K562 (cell line): ENCODE results near the gene GCHFR. TPM values are rescaled to one million over a fixed set of nuclear protein-coding genes. Genes with fewer than 3 reads are reported as not detected.

ENCODE experiments used
- CHCHD3 ChIP-seq: fragments of 250-450 bp; sonication (Bioruptor Pico); IDR thresholded peaks from 2 replicates; pipeline ENCODE4 v2.1.2; 2022; ENCODE audit warnings: mild to moderate bottlenecking
- HNRNPH1 ChIP-seq: fragments of 200-400 bp; formaldehyde crosslinking; optimal IDR thresholded peaks from 2 replicates; pipeline ENCODE3; 2017; ENCODE audit warnings: low read depth, mild to moderate bottlenecking, low read length, moderate library complexity
- MAFF ChIP-seq: IDR thresholded peaks from 2 replicates; pipeline ENCODE4 v1.6.1; 2012; ENCODE audit warnings: low read length, improper control_type of control experiment
- MCM7 ChIP-seq, 2 experiments: fragments of 450-650 bp; IDR thresholded peaks; 2 replicates each; pipeline ENCODE4 v1.6.1; 2016 to 2018
- MEIS2 ChIP-seq: fragments of 450-650 bp; IDR thresholded peaks from 2 replicates; pipeline ENCODE4 v1.6.1; 2014; ENCODE audit warnings: mild to moderate bottlenecking; ENCODE audit not compliant: partially characterized antibody
- NFYB ChIP-seq: IDR thresholded peaks from 2 replicates; pipeline ENCODE4 v1.6.1; 2011; ENCODE audit warnings: mild to moderate bottlenecking, moderate library complexity; ENCODE audit not compliant: insufficient read length; ENCODE audit errors: extremely low read depth
- POLR3A ChIP-seq: IDR thresholded peaks from 2 replicates; pipeline ENCODE4 v1.6.1; 2011; ENCODE audit warnings: borderline replicate concordance, mild to moderate bottlenecking, moderate library complexity; ENCODE audit not compliant: insufficient read length, insufficient read depth; ENCODE audit errors: extremely low read depth
- SPI1 ChIP-seq: IDR thresholded peaks from 2 replicates; pipeline ENCODE4 v1.6.1; 2011; ENCODE audit warnings: low read depth, low read length, control low read depth, borderline replicate concordance
- TAF1 ChIP-seq: IDR thresholded peaks from 2 replicates; pipeline ENCODE4 v1.6.1; 2011; ENCODE audit warnings: mild to moderate bottlenecking, low read length, moderate library complexity; ENCODE audit not compliant: insufficient read depth, control insufficient read depth, severe bottlenecking; ENCODE audit errors: extremely low read depth
- ZFP1 ChIP-seq: fragments of 450-650 bp; formaldehyde crosslinking; IDR thresholded peaks from 2 replicates; pipeline ENCODE4 v1.4.0; 2020; ENCODE audit warnings: mild to moderate bottlenecking, mixed read lengths
- ZNF589 ChIP-seq: fragments of 200-800 bp; sonication (Bioruptor generic); IDR thresholded peaks from 2 replicates; pipeline ENCODE4 v1.6.1; 2016; ENCODE audit warnings: low read depth, missing genetic modification characterization, missing compliant biosample characterization
- polyA plus RNA-seq, 8 experiments: library from polyadenylated mRNA; depleted of rRNA in 4 of 8; stranded (reverse) in 5 of 8; unstranded in 3 of 8; fragments of >200 nt; fragmentation: Nextera tagmentation in 2 of 8; fragmentation: Illumina TruSeq in 1 of 8; extraction: Ambion mirVana in 2 of 8; extraction: Trizol in 1 of 8; gene quantifications; 2 replicates each; pipeline versions ENCODE4 v1.2.1 to v1.2.3, GENCODE V29; 2011 to 2014; ENCODE audit warnings: inconsistent platforms in 1 of 8, missing spikeins in 1 of 8
- total RNA-seq, 7 experiments: library from RNA; depleted of rRNA in 6 of 7; stranded (reverse); fragments of >200 nt in 6 of 7; fragmentation: Illumina TruSeq in 2 of 7; extraction: Trizol in 2 of 7; gene quantifications; 2 replicates each; pipeline versions ENCODE4 v1.2.1 to v1.2.3, GENCODE V29; 2011 to 2021; ENCODE audit warnings: low replicate concordance in 1 of 7
- TF ChIP-seq, protein P1 (sequence below): fragments of 200-800 bp; sonication (Bioruptor generic); IDR thresholded peaks from 2 replicates; pipeline ENCODE4 v1.6.1; 2016; ENCODE audit warnings: missing genetic modification characterization, missing compliant biosample characterization
- TF ChIP-seq, protein P2 (sequence below): fragments of 450-650 bp; IDR thresholded peaks from 2 replicates; pipeline ENCODE4 v1.6.1; 2017; ENCODE audit warnings: antibody characterized with exemption
- TF ChIP-seq, protein P3 (sequence below): fragments of 450-650 bp; formaldehyde crosslinking; IDR thresholded peaks from 2 replicates; pipeline ENCODE4 v1.4.0; 2022; ENCODE audit warnings: mild to moderate bottlenecking, moderate library complexity
- TF ChIP-seq, protein P4 (sequence below): IDR thresholded peaks from 3 replicates; pipeline ENCODE4 v1.6.1; 2011; ENCODE audit warnings: borderline replicate concordance, mild to moderate bottlenecking, moderate library complexity; ENCODE audit not compliant: insufficient read length; ENCODE audit errors: extremely low read depth

GCHFR gene
- total and polyA plus RNA-seq, 9 of the 15 experiments (the other 6 are each of a cell fraction or from before 2014, with no cell fraction given): 8.7 to 83.5 (median 20.8) TPM

DNA sequence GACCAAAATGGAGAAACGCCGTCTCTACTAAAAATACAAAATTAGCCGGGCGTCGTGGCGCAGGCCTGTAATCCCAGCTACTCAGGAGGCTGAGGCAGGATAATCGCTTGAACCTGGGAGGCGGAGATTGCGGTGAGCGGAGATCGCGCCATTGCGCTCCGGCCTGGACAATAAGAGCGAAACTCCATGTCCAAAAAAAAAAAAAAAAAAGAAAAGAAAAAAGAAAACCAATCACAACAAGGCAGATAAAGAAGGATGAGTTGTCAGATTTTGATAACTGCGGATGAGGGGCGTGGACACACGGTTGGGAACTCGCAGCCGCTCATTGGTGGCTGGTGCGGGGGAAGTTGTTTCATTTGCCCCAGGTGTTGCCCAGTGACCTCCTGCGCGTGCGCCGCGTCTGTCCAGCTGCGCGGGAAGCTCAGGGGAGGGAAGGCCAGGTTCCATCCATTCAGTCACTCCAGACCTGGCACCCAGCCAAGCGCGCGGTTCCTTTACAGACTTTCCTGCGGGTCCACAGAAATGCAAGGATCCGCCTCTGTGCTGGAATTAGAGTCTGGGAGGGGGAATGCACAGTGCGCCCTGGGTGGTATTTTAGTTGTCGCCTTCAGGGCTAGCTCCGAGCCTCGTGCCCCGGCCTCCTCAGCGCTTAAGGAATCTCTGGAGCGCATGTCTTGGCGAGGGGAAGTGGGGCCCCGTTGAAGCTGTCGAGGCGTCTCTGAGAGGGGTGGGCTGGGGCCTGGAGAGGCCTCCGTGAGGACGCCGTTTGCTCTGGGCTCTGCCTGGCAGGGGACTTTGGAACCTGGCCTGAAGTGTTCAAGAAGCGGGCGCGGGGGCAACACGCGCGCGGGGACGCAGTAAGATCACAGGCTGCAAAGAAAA lies 708 bp upstream of the GCHFR start (continued):
- TF ChIP-seq, protein P1, sequence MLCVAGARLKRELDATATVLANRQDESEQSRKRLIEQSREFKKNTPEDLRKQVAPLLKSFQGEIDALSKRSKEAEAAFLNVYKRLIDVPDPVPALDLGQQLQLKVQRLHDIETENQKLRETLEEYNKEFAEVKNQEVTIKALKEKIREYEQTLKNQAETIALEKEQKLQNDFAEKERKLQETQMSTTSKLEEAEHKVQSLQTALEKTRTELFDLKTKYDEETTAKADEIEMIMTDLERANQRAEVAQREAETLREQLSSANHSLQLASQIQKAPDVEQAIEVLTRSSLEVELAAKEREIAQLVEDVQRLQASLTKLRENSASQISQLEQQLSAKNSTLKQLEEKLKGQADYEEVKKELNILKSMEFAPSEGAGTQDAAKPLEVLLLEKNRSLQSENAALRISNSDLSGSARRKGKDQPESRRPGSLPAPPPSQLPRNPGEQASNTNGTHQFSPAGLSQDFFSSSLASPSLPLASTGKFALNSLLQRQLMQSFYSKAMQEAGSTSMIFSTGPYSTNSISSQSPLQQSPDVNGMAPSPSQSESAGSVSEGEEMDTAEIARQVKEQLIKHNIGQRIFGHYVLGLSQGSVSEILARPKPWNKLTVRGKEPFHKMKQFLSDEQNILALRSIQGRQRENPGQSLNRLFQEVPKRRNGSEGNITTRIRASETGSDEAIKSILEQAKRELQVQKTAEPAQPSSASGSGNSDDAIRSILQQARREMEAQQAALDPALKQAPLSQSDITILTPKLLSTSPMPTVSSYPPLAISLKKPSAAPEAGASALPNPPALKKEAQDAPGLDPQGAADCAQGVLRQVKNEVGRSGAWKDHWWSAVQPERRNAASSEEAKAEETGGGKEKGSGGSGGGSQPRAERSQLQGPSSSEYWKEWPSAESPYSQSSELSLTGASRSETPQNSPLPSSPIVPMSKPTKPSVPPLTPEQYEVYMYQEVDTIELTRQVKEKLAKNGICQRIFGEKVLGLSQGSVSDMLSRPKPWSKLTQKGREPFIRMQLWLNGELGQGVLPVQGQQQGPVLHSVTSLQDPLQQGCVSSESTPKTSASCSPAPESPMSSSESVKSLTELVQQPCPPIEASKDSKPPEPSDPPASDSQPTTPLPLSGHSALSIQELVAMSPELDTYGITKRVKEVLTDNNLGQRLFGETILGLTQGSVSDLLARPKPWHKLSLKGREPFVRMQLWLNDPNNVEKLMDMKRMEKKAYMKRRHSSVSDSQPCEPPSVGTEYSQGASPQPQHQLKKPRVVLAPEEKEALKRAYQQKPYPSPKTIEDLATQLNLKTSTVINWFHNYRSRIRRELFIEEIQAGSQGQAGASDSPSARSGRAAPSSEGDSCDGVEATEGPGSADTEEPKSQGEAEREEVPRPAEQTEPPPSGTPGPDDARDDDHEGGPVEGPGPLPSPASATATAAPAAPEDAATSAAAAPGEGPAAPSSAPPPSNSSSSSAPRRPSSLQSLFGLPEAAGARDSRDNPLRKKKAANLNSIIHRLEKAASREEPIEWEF (CRISPR knock-in tag): 0 out of 2 replicates have a peak, but pooled peaks have one; percentile 36
- TF ChIP-seq MCM7 (IDR thresholded peaks at IDR 0.05) (no peak), HNRNPH1 (no peak), MEIS2 (peak; percentile 87), ZNF589 (CRISPR knock-in tag) (no peak), SPI1 (peak; percentile 60; the same call in 1 of the 2 replicates), POLR3A (no peak), ZFP1 (no peak), TAF1 (no peak), CHCHD3 (CRISPR knock-in tag) (no peak), NFYB (peak; percentile 49), MAFF (no peak)
- TF ChIP-seq, protein P2, sequence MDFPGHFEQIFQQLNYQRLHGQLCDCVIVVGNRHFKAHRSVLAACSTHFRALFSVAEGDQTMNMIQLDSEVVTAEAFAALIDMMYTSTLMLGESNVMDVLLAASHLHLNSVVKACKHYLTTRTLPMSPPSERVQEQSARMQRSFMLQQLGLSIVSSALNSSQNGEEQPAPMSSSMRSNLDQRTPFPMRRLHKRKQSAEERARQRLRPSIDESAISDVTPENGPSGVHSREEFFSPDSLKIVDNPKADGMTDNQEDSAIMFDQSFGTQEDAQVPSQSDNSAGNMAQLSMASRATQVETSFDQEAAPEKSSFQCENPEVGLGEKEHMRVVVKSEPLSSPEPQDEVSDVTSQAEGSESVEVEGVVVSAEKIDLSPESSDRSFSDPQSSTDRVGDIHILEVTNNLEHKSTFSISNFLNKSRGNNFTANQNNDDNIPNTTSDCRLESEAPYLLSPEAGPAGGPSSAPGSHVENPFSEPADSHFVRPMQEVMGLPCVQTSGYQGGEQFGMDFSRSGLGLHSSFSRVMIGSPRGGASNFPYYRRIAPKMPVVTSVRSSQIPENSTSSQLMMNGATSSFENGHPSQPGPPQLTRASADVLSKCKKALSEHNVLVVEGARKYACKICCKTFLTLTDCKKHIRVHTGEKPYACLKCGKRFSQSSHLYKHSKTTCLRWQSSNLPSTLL: no peak
- TF ChIP-seq, protein P3, sequence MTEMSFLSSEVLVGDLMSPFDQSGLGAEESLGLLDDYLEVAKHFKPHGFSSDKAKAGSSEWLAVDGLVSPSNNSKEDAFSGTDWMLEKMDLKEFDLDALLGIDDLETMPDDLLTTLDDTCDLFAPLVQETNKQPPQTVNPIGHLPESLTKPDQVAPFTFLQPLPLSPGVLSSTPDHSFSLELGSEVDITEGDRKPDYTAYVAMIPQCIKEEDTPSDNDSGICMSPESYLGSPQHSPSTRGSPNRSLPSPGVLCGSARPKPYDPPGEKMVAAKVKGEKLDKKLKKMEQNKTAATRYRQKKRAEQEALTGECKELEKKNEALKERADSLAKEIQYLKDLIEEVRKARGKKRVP (CRISPR knock-in tag): no peak; the same call in 1 of the 2 replicates
- TF ChIP-seq, protein P4, sequence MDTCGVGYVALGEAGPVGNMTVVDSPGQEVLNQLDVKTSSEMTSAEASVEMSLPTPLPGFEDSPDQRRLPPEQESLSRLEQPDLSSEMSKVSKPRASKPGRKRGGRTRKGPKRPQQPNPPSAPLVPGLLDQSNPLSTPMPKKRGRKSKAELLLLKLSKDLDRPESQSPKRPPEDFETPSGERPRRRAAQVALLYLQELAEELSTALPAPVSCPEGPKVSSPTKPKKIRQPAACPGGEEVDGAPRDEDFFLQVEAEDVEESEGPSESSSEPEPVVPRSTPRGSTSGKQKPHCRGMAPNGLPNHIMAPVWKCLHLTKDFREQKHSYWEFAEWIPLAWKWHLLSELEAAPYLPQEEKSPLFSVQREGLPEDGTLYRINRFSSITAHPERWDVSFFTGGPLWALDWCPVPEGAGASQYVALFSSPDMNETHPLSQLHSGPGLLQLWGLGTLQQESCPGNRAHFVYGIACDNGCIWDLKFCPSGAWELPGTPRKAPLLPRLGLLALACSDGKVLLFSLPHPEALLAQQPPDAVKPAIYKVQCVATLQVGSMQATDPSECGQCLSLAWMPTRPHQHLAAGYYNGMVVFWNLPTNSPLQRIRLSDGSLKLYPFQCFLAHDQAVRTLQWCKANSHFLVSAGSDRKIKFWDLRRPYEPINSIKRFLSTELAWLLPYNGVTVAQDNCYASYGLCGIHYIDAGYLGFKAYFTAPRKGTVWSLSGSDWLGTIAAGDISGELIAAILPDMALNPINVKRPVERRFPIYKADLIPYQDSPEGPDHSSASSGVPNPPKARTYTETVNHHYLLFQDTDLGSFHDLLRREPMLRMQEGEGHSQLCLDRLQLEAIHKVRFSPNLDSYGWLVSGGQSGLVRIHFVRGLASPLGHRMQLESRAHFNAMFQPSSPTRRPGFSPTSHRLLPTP: no peak
